ENCODE results near the gene SAPCD1.
A peak's percentile ranks its signal among the peaks of the same experiment; 100 is the strongest.
"Not testable (repeated sequence)": the region's sequence is repeated elsewhere in the genome, so short reads cannot be mapped to it uniquely, and the experiment has no call there.

Gene SAPCD1

DNA sequence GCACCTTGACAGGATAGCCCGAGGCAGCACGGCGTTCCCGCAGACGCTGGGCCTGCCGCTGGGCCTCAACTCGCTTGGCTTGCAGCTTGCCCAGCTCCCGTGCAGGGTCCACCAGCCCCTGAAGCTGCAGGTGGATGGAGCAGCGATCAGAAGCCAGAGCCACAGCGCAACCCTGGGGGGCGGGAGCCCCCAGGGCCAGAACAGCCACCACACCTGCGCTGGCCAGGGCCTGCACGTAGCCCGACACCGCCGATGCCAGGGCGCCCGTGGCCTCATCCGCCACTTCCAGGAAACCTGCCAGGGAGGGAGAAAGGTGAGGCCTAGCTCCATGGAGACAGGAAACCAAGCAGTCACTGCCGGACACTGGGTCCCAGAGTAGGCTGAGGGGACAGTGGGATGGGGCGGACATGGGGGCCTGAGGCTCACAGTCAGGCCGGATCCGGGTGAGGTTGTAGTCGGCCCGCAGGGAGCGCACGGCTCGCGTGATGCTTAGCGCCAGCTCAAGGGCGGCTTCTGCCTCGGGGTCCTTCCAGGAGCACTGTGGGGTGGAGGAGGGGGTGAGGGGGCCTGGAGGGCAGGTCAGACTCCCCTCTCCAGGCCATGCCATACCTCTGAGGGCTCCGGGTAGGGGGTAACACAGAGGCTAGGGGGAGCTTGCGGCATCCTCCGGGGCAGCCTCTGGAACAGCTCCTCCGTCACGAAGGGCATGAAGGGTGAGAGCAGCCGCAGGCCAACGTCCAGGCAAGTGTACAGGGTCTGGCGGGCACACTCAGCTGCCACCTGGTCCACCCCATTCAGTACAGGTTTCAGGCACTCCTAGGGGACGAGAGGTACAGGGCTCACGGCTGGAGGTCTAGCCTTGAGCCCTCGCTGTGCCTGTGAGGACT is 16.8 kb downstream of the SAPCD1 start:
- DNase-seq (ENCODE audit: low read depth): no peak

DNA sequence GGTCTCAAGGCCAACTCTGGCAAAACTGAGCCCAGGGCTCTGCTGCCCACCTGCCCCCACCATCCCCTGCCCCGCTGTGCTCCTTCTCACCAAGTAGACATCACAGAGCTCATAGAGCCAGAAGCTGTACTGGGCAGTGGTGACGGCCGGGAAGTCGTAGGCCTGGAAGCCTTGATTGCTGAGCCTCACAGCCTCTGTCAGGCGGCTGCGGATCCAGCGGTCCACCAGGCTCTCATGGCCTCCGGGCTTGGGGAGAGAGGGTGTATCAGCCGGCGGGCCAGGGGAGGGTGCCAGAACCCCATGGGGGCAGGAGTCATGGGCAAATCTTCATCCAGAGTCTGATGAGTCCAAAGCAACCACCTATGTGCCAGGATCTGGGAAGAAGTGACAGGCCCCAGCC is 17.5 kb downstream of the SAPCD1 start:
- DNase-seq (ENCODE audit: low read depth): no peak

DNA sequence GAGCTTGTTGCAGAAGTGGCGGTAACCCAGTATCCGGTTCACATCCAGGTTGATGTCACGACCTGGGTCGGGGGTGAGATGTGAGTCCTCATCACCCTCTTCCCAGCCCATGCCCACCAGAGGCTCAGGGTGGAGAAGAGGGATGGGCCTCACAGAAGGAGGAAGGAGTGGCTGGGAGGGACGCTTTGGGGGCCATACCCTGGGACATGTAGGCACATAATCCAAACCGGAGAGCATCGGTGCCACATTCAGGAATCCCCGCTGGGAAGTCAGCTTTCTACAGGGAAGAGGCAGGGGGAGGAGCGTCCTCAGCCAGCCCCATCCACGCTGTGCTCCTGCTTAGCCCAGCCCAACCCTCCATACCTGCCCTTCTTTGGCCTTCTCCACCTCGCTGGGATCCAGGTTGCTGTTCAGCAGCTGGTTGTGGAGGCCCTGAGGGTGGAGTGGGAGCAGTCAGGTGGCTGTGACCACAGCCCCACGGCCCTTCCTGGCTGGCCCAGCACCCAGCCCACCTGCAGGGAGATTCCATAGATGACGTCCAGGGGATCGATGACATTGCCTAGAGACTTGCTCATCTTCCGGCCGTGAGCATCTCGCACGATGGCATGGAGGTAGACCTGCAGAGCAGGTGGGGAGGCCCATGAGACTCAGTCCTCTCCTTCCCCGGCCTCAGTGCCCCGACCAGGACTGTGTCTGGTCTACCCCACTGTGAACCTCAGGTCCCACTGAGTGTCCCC is 18.2 kb downstream of the SAPCD1 start:
- DNase-seq (ENCODE audit: low read depth): no peak

DNA sequence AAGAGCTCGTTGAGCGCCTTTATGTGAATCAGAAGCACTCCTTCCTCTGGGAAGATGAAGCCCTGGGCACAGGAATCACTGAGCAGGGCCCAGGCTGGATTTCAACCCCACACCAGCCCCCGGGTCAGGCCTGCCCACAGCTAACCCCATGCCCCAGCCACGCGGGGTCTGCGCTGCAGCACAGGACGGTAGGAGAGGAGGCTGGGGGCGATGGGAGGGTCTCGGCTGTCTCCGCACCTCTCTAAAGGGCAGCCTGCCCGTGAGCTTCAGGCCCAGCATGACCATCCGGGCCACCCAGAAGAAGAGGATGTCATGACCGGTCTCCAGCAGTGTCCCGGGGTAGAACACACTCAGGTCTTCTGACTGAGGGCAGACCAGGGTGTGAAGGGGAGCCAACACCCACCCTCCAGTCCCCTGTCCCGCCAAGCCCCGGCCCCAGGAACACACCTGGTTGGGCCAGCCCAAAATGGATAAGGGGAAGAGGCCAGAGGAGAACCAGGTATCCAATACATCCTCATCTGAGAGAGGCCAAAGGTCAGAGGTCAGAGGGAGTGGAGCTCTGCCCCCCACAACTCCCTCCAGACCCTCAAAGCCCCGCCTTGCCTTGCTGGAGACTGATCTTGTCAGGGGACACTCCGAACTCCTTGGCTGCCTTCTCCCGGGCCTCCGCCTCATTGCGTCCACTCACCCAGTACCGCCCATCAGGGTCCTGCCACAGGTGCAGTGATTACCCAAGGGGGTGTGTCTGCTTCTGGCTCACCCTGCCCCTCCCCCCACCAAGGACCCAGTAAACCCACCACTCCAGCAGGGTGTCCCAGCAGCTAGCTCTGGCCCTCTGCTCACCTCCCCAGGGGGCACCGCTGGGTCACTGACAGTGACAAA is 19.0 kb downstream of the SAPCD1 start:
- DNase-seq (ENCODE audit: low read depth): no peak

DNA sequence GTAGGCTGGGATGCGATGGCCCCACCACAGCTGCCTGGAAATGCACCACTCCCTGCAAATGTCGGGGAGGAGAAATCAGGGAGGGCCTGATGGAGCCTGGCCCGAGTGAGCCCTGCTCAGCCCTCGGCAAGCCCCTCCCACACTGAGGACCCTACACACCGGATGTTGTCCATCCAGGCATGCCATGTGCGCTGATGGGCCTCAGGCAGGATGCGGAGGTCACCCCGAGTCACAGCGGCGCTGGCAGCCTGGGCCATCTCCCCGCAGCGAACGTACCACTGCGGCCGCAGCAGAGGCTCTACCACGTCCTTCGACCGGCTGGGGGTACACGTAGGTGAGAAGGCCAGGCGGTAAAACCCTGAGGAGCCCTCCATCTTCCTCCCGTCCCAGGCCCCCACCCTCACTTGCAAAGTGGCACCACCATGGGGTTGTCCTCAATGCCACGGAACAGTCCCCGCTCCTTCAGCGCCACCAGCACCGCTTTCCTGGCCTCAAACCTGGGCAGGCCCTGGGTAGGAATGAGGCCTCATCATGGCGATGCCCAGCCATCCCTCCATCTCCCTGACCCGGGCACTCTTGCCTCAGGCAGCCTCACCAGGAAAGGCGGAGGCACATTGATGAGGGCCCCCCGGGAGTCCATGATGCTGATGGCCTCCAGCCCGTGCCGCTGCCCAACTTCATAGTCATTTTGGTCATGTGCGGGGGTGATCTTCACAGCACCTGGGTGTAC is 19.8 kb downstream of the SAPCD1 start:
- DNase-seq (ENCODE audit: low read depth): no peak

DNA sequence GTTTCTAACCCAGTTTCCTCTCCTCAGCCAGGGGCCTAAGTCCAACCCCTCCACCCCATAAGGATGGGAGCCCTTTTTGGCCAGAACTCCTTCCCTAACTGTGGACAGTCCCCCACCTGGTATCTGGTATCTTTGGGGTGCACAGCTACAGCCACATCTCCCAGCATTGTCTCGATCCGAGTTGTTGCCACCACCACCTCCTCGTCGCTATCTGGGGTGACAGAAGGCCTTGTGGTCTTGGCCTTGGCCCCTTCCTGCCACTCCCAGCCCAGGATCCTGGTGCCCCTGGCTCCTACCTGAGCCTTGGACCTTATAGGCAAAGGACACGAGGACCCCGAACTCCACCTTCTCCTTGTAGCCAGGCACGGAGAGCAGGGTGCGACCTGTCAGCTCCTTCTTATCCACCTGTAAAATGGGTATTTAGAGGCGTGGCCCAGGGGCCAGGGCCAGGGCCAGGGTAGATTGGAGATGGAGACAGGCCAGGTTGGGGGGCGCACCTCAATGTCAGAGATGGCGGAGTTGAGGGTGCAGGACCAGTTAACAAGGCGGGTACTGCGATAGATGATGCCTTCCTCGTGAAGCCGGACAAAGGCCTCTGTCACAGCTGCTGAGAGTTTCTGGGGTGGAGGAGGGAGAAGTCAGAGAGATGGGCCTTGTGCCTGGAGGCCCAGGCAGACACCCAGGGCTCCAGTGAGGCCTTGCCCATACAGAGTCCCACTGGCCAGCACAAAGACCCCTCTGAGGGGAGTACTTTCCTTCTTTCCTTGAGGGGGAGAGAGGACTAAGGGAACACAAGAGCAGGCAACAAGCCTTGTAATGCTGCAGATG is 21.9 kb downstream of the SAPCD1 start:
- no peak for DNase-seq (ENCODE audit: low read depth)

DNA sequence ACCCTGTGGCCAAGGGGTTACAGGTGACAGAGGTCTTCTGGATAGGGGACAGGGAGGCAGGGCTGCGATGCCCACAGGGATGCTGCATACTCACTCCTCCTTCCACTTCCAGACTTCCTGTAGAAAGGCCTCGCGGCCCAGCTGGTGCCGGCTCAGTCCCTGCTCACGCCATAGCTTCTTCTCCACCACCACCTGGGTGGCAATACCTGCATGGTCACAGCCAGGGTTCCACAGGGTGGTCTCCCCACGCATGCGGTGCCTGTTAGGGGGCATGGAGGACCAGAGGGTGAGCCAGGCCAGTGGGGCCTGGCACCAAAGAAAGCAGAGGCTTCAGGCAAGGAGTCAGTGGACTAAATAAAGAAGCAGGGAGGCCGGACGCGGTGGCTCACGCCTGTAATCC is 23.0 kb downstream of the SAPCD1 start:
- DNase-seq (ENCODE audit: low read depth): no peak

DNA sequence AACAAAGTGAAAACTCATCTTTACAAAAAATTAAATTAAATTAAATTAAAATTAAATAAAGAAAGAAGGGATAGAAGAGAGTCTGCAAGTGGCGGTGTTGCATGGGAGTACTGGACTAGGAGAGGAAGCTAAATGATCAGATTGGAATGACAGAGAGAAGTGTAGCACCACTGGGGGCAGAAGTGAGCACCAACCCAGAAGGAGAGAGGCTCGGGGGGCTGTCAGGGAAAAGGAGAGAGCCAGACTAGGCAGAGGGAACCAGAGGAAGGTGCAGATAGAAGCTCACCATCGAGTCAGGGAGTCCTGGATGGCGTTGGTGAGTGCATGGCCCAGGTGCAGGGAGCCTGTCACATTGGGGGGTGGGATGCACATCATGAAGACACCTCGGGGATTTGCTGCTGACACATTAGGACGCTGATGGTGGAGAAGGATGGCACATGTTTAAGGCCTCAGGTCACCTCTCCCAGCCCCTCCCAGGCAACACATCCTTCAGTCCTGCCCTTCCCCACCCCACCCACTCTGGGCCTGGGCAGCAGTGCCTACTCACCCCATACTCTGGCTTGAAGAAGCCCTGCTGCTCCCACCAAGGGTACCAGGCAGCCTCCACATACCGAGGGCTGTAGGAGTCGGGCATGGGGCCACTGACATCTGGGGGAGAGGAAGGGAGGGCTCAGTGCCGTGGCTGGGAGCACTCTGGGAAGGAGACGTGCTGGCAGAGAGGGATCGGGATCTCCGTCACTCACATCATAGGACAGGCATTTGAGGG is 29.1 kb downstream of the SAPCD1 start:
- DNase-seq (ENCODE audit: low read depth): peak; percentile 27

DNA sequence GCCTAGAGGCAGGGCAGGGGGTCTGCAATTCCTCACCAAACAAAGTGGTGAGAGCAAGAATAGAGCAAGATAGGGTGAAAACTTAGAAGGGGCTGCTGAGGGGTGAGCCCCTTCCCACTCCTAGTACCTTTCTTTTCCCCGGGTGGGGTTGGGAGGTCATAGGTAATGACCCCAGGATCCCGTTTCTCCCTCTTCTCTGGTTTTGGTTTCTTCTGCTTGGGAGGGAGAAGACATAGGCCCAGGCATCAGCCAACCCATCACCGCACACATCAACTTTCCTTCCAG is 29.6 kb downstream of the SAPCD1 start:
- no peak for DNase-seq (ENCODE audit: low read depth)

DNA sequence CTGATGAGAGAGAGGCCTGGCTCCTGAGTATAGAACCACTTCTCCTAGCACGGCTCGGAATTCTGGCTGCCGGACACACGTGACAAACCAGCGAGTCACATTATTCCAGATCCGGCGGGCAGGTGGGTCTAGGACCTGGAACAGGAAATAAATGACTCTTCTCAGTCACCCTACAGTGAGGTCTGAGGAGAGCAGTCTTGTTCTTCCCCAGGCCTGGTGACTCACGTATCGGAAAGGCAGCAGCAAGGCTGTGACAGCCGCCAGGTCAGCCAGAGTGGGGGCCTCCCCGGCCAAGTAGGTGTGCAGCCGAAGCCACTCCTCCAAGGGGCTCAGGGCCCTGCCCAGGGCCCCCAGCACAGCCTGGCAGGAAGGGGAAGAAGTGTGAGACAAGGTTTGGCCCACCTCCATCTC is 30.3 kb downstream of the SAPCD1 start:
- no peak for DNase-seq (ENCODE audit: low read depth)

DNA sequence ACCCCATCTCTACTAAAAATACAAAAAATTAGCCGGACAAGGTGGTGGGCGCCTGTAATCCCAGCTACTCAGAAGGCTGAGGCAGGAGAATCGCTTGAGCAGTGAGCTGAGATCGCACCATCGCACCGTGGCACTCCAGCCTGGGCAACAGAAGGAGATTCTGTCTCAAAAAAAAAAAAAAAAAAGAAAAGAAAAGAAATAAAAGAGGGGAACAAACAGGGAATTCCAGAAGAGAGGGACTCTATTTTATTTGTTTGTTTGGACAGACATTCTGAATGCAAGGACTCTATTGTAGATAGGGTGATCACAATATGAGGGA is 31.4 kb downstream of the SAPCD1 start:
- not testable (repeated sequence) for DNase-seq (ENCODE audit: low read depth)

DNA sequence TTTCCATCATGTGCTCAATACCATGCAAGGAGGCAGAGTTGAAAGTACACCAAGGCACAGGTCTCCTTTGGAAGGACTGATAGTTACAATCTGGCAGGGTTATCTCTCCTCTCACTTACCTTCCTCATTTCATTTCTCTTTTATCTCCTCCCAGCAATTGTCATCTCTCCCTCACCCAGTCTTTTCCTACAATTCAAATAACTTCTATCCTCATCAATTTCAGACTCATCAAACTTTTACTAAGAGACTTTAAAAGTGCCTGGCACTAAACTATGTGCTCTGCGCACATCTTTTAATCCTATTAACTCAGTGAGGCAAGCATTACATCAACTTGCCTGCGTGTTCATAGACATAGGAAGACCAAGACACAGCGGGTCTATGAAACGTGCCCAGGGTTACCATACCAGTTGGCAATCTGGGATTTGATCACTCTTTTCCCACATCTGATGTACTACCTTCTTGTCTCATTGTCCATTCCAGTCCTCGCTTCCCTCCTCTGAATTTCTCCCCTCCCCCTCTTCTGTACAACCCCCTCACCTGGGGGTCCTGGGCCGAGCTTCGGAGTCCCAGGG is 31.9 kb downstream of the SAPCD1 start:
- DNase-seq (ENCODE audit: low read depth): peak; percentile 22

DNA sequence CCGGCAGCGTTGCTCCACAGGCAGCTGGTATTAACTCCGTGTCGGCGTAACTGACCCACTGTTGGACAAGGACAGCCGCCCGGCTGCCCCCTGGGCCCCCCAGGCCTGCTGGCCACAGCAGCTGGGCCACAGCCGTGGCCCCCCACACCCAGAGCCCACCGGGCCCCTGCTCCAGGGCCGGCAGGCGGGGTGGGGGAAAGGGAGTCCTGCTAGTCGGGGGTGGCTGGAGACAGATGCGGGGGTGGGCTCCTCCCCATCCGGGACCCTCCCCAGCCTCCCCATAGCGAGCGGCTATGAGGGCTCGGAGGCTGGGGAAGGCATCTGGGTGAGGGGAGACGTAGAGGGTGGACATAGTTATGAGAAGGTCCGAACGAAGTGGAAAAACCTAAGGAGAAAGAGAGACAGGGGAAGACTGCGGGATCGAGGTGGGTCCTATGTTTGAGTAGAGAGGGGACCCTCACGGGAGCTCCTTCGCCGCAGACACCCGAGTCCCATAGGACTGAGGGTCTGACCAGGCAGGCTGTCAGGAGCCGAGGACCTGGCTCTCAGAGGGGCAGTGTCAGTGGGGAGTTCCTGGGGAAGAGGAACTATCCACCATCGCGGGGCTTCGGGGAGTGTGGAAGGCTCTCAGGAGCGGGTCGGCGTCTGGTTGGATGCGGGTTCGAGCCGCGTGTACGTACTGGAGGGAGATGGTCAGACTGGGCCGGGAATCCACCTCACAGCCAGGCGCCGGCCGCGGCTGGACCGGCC is 32.6 kb downstream of the SAPCD1 start:
- DNase-seq (ENCODE audit: low read depth): no peak

DNA sequence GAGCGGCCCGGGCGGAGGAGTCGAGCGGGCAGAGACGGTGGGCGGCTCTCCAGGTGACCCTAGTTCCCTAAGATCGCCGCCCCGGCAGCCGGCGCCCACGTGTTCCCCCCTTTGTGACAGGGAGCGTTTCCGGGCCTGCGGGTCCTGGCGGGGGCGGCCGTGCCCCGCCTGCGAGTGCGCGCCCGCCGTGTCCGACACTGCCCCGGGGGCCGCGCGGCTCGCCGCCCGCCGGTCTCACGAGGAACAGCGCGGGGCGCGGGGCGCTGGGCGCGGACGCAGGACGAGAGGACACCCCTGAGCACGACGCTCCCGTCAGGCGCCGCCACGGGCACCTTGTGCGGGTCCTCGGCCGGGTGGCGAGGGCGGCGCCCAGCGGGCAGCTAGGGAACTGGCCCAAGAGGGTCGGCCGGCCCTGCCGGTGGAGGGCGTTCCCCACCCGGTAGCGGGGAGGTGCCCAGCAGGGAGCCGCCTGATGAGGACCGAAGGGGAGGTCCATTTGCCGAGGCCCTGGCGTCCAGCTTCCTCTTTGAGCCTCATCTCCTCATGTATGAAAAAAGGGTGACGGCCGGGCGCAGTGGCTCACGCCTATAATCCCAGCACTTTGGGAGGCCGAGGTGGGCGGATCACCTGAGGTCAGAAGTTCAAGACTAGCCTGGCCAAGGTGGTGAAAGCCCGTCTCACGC is 33.3 kb downstream of the SAPCD1 start, which contains the start of gene VARS1:
TSS of gene VARS1 (minus strand) at position 137 of the 683 bp plus-strand sequence. CDS start 535 bp downstream, outside the sequence.
- DNase-seq (ENCODE audit: low read depth): peak; percentile 85

DNA sequence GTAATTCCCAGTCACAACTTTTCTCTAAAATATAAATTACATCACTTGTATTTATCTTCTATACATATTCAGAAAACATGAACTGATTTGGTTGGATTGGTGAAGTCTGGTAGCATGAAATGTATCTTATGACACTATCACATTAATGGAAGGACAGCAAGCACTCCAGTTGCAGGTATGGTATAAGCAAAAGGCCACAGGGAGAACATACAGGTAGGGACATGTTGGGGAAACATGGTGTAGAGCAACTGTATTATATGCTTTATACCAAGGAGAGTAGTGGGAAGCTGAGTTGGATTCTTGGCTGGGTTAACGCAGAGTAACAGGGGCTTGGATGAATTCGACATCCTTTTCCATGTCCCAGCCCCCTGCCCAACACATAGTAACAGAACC is 34.5 kb downstream of the SAPCD1 start:
- no peak for DNase-seq (ENCODE audit: low read depth)

DNA sequence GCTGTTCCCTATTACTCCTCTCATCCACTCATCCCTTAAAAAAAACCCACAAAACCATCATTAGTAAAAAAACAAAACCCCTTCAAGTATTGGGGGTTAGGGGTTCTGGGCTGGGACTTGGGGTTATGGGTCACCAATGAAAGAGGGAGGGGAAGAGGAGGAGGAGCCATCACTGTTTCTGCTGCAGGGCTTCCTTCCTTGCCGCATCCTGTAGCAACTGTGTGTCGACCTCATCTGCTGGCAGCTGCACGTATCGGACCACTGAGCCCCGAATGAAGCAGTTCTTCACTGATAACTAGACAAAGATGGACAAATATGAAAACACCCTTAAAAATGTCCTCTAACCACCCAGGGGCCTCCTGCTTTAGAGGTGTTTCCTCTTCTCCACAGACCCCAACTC is 35.1 kb downstream of the SAPCD1 start:
- no peak for DNase-seq (ENCODE audit: low read depth)

DNA sequence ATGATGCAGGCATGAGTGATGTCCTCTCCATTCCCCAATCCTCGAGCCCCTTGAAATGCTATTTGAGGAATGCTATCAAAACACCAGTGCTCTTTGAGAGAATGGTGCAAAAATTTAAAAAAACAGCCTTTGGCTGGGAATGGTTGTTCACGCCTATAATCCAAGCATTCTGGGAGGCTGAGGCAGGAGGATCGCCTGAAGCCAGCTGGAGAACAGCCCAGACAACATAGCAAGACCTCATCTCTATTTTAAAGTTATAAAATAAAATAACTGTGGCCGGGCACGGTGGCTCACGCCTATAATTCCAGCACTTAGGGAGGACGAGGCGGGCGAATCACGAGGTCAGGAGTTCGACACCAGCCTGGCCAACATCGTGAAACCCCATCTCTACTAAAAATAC is 37.3 kb downstream of the SAPCD1 start:
- no peak for DNase-seq (ENCODE audit: low read depth)

All from fibroblast of the conjunctiva (primary cell).